Measurements from ENCODE around the gene RPS27A.

DNA sequence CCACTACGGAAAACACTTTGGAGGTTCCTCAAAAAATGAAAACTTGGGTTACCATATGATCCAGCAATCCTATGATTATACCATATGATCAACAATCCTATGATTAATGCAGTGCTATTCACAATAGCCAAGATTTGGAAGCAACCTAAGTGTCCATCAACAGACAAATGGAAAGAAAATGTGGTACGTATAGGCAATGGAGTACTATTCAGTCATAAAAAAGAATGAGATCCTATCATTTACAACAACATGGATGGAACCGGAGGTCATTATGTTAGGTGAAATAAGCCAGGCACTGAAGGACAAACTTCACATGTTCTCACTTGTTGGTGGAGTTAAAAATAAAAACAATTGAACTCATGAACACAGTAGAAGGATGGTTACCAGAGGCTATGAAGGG is 28.0 kb upstream of the RPS27A start:
- TF ChIP-seq, protein P1, sequence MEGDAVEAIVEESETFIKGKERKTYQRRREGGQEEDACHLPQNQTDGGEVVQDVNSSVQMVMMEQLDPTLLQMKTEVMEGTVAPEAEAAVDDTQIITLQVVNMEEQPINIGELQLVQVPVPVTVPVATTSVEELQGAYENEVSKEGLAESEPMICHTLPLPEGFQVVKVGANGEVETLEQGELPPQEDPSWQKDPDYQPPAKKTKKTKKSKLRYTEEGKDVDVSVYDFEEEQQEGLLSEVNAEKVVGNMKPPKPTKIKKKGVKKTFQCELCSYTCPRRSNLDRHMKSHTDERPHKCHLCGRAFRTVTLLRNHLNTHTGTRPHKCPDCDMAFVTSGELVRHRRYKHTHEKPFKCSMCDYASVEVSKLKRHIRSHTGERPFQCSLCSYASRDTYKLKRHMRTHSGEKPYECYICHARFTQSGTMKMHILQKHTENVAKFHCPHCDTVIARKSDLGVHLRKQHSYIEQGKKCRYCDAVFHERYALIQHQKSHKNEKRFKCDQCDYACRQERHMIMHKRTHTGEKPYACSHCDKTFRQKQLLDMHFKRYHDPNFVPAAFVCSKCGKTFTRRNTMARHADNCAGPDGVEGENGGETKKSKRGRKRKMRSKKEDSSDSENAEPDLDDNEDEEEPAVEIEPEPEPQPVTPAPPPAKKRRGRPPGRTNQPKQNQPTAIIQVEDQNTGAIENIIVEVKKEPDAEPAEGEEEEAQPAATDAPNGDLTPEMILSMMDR (IDR thresholded peaks at IDR 0.05), result no peak
- no peak for TF ChIP-seq POLR2A (IDR thresholded peaks at IDR 0.05)

Measured in Peyer's patch (tissue), 4 donors.